Liver (tissue), 9 donors: Measurements from ENCODE around the gene MYO5C. TPM values are rescaled to one million over a fixed set of nuclear protein-coding genes. Genes with fewer than 3 reads are reported as not detected.

ENCODE experiments used
- DNase-seq: peaks from one replicate; pipeline ENCODE4 v3.0.0-alpha.2; 2017; ENCODE audit warnings: low spot score
- H3K27ac ChIP-seq, 2 donors: one replicate each; pipeline ENCODE4 v1.7.0; 2013; ENCODE audit warnings: inconsistent platforms in 2 of 2, low read length in 2 of 2, control low read depth in 1 of 2, low read depth in 1 of 2, mild to moderate bottlenecking in 1 of 2
- H3K27me3 ChIP-seq, 4 donors: one replicate each; pipeline versions ENCODE4 v1.6.1 to v1.7.0; 2013; ENCODE audit warnings: low read length in 3 of 4, inconsistent platforms in 1 of 4, mild to moderate bottlenecking in 1 of 4, moderate library complexity in 1 of 4; ENCODE audit not compliant: control insufficient read depth in 4 of 4, insufficient read depth in 4 of 4
- H3K36me3 ChIP-seq, 4 donors: one replicate each; pipeline versions ENCODE4 v1.6.1 to v1.7.0; 2013; ENCODE audit warnings: low read length in 3 of 4, mild to moderate bottlenecking in 3 of 4, low read depth in 1 of 4, moderate library complexity in 1 of 4; ENCODE audit not compliant: control insufficient read depth in 4 of 4, insufficient read depth in 3 of 4
- H3K4me1 ChIP-seq, 4 donors: one replicate each; pipeline versions ENCODE4 v1.6.1 to v1.7.0; 2013; ENCODE audit warnings: low read length in 3 of 4, mild to moderate bottlenecking in 3 of 4, moderate library complexity in 1 of 4; ENCODE audit not compliant: control insufficient read depth in 4 of 4, insufficient read depth in 4 of 4
- H3K4me3 ChIP-seq, 3 donors: one replicate each; pipeline versions ENCODE4 v1.6.1 to v1.7.0; 2013; ENCODE audit warnings: low read length in 3 of 3, control low read depth in 1 of 3, low read depth in 1 of 3, mild to moderate bottlenecking in 1 of 3
- H3K9ac ChIP-seq, 2 donors: one replicate each; pipeline ENCODE4 v1.7.0; 2013; ENCODE audit warnings: low read length in 2 of 2, mild to moderate bottlenecking in 2 of 2, moderate library complexity in 2 of 2, control low read depth in 1 of 2, low read depth in 1 of 2
- H3K9me3 ChIP-seq, 4 donors: one replicate each; pipeline versions ENCODE4 v1.6.1 to v1.7.0; 2013; ENCODE audit warnings: low read length in 3 of 4; ENCODE audit not compliant: control insufficient read depth in 4 of 4
- ATF3 ChIP-seq: IDR thresholded peaks from 2 replicates; pipeline ENCODE4 v1.6.1; 2016; ENCODE audit warnings: antibody characterized with exemption
- CTCF ChIP-seq: fragments of 150-350 bp; IDR thresholded peaks from 2 replicates; pipeline ENCODE4 v1.5.1; 2017; ENCODE audit warnings: improper control_type of control experiment, low read depth, low read length; ENCODE audit not compliant: missing input control
- EGR1 ChIP-seq, 2 donors: IDR thresholded peaks; 2 replicates each; pipeline ENCODE4 v1.6.1; 2016 to 2018; ENCODE audit warnings: antibody characterized with exemption in 2 of 2, low read depth in 2 of 2
- FOXA1 ChIP-seq: IDR thresholded peaks from 2 replicates; pipeline ENCODE4 v1.6.1; 2016; ENCODE audit warnings: antibody characterized with exemption
- FOXA2 ChIP-seq: IDR thresholded peaks from 2 replicates; pipeline ENCODE4 v1.6.1; 2016; ENCODE audit warnings: antibody characterized with exemption
- HNF4A ChIP-seq, 2 donors: conservative IDR thresholded peaks; 2 replicates each; pipeline ENCODE4 v1.6.1; 2016; ENCODE audit warnings: antibody characterized with exemption in 2 of 2, mild to moderate bottlenecking in 2 of 2
- HNF4G ChIP-seq: IDR thresholded peaks from 2 replicates; pipeline ENCODE4 v1.6.1; 2016; ENCODE audit warnings: antibody characterized with exemption
- JUND ChIP-seq, 2 donors: IDR thresholded peaks; 2 replicates each; pipeline ENCODE4 v1.6.1; 2016; ENCODE audit warnings: antibody characterized with exemption in 2 of 2
- MAX ChIP-seq: IDR thresholded peaks from 2 replicates; pipeline ENCODE4 v1.6.1; 2016; ENCODE audit warnings: antibody characterized with exemption
- NR2F2 ChIP-seq: IDR thresholded peaks from 2 replicates; pipeline ENCODE4 v1.6.1; 2016; ENCODE audit warnings: antibody characterized with exemption
- RAD21 ChIP-seq, 2 donors: IDR thresholded peaks; 2 replicates each; pipeline ENCODE4 v1.6.1; 2016; ENCODE audit warnings: antibody characterized with exemption in 2 of 2, mild to moderate bottlenecking in 2 of 2
- REST ChIP-seq: IDR thresholded peaks from 2 replicates; pipeline ENCODE4 v1.6.1; 2016; ENCODE audit warnings: antibody characterized with exemption, mild to moderate bottlenecking
- SP1 ChIP-seq: IDR thresholded peaks from 2 replicates; pipeline ENCODE4 v1.6.1; 2018; ENCODE audit warnings: antibody characterized with exemption, mild to moderate bottlenecking
- TAF1 ChIP-seq: conservative IDR thresholded peaks from 2 replicates; pipeline ENCODE4 v1.6.1; 2016; ENCODE audit warnings: antibody characterized with exemption, mild to moderate bottlenecking
- YY1 ChIP-seq: IDR thresholded peaks from 2 replicates; pipeline ENCODE4 v1.6.1; 2016; ENCODE audit warnings: antibody characterized with exemption, mild to moderate bottlenecking
- ZBTB33 ChIP-seq: IDR thresholded peaks from 2 replicates; pipeline ENCODE4 v1.6.1; 2016; ENCODE audit warnings: antibody characterized with exemption
- WGBS: extraction: QIAGEN DNeasy Blood & Tissue Kit; methylation state at CpG from one replicate; pipeline ENCODE4 v1.1.7; 2013; 5-methylcytosine and 5-hydroxymethylcytosine counted together
- polyA plus RNA-seq, 2 donors: library from polyadenylated mRNA; stranded (reverse) in 1 of 2; unstranded in 1 of 2; fragments of 200-250 nt in 1 of 2; fragments of >200 nt in 1 of 2; fragmentation: Nextera tagmentation in 1 of 2; extraction: Ambion mirVana in 1 of 2; gene quantifications; one replicate each; pipeline versions ENCODE4 v1.2.1 to v1.2.3, GENCODE V29; 2013 to 2015
- total RNA-seq, 2 donors: library from RNA; depleted of rRNA; stranded (reverse); fragments of >200 nt; gene quantifications; one replicate each; pipeline ENCODE4 v1.2.3, GENCODE V29; 2014
- donor health status: healthy.
- donor health status: healthy.
- donor health status: healthy.
- donor health status: healthy.
- donor health status: healthy.

The MYO5C gene
- total and polyA plus RNA-seq, 4 donors: 1.9 to 8.6 (median 3.0) TPM

GRCh38 chr15:52243286-52243685 is 52.3 kb downstream of the MYO5C start:
- H3K4me3 ChIP-seq: no peak overlapping the region
- H3K9ac ChIP-seq: no peak overlapping the region
- DNase-seq: no peak
- WGBS: 93% methylated on average over 7 of the region's 7 CpGs
- no peaks in the 10 kb centered on the region for H3K27me3 ChIP-seq
- TF ChIP-seq CTCF (no peak), JUND (IDR thresholded peaks at IDR 0.05) (no peak), NR2F2 (no peak), FOXA2 (no peak), HNF4G (no peak), EGR1 (IDR thresholded peaks at IDR 0.05; ENCODE audit: low read depth in 2 of 2) (no peak), ZBTB33 (no peak), FOXA1 (no peak), YY1 (no peak), SP1 (no peak), TAF1 (no peak)
- H3K4me1 ChIP-seq: no peaks in the 10 kb centered on the region
- H3K9me3 ChIP-seq: no peaks in the 10 kb centered on the region
- H3K27ac ChIP-seq: no peak overlapping the region
- H3K36me3 ChIP-seq: peaks cover 0 to 13% (median 3%) of the 10 kb centered on the region in 4 donors

GRCh38 chr15:52241489-52241888 is 54.1 kb downstream of the MYO5C start:
- Histone ChIP-seq H3K27ac (no peak overlapping the region), H3K4me1 (no peaks in the 10 kb centered on the region), H3K27me3 (no peaks in the 10 kb centered on the region), H3K36me3 (peaks cover 0 to 13% (median 3%) of the 10 kb centered on the region in 4 donors), H3K9me3 (no peaks in the 10 kb centered on the region), H3K4me3 (no peak overlapping the region), H3K9ac (no peak overlapping the region)
- no peak for TF ChIP-seq FOXA1
- no peak for TF ChIP-seq FOXA2
- no peak for TF ChIP-seq JUND (IDR thresholded peaks at IDR 0.05)
- TF ChIP-seq EGR1 (IDR thresholded peaks at IDR 0.05; ENCODE audit: low read depth in 2 of 2): no peak
- 92% methylated on average over 4 of the region's 4 CpGs for whole genome bisulfite sequencing
- no peak for DNase-seq

GRCh38 chr15:52240166-52240565 is 55.4 kb downstream of the MYO5C start:
- Histone ChIP-seq H3K36me3 (peaks cover 0 to 12% (median 6%) of the 10 kb centered on the region in 4 donors), H3K9ac (no peak overlapping the region), H3K27ac (no peak overlapping the region), H3K4me1 (no peaks in the 10 kb centered on the region), H3K4me3 (no peak overlapping the region), H3K27me3 (no peaks in the 10 kb centered on the region), H3K9me3 (no peaks in the 10 kb centered on the region)
- 99% methylated on average over 3 of the region's 3 CpGs for WGBS
- DNase-seq: no peak
- TF ChIP-seq EGR1 (IDR thresholded peaks at IDR 0.05; ENCODE audit: low read depth in 2 of 2) (no peak), HNF4A (conservative IDR thresholded peaks at IDR 0.05) (no peak), HNF4G (no peak), JUND (IDR thresholded peaks at IDR 0.05) (no peak), TAF1 (no peak), FOXA1 (no peak), NR2F2 (no peak), SP1 (no peak), MAX (no peak), RAD21 (IDR thresholded peaks at IDR 0.05) (no peak), YY1 (no peak), FOXA2 (no peak), REST (no peak), ZBTB33 (no peak), ATF3 (no peak)
